Cardiac fibroblast (primary cell): ENCODE measurements around the gene KANK3.
A peak's percentile ranks its signal among the peaks of the same experiment; 100 is the strongest.
"Not testable (repeated sequence)": the region's sequence is repeated elsewhere in the genome, so short reads cannot be mapped to it uniquely, and the experiment has no call there.

Source experiments
- DNase-seq, 2 donors: peaks; one replicate each; pipeline versions ENCODE4 v3.0.0 to v3.0.0-alpha.2; 2010; ENCODE audit warnings: low read depth in 2 of 2
- H3K4me3 ChIP-seq, 2 donors: replicated peaks in 1 of 2; 1 replicate in 1 of 2; 2 replicates in 1 of 2; pipeline ENCODE4 v1.5.1; 2011; ENCODE audit warnings: low read depth in 2 of 2, low read length in 2 of 2, mild to moderate bottlenecking in 2 of 2, moderate library complexity in 1 of 2
- TF ChIP-seq, protein P1 (sequence below): IDR thresholded peaks from one replicate; pipeline ENCODE4 v1.5.1; 2011; ENCODE audit warnings: low read depth, mild to moderate bottlenecking, low read length, inconsistent platforms

The KANK3 gene

DNA sequence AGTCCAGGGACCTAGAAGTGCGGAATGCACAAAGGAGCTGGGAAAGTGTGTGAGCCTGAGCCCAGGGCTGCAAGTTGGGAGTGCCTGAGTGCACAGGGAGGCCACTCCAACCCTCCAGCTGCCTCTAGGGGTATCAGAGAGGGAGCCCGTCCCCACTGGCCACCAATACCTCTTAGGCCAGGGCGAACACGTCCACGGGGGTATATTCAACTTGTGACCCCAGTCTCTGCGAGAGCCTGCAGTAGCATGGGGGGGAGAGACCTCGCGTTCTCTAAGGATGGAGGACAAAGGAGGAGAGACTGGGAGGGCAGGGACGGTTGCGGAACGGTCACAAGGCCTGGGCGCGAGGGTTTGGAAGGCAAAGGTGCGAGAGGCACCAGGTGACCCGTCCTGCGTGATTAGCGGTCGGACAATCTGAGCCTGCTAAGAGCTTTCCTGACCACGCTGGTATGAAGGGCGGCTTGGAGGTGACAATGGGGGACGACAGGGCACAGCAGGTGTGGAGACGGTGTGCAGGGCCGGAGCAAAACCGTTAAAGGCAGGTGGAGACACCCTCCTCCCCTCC is 35.6 kb downstream of the KANK3 start:
- peak overlapping the region; percentile 59 to 62 for H3K4me3 ChIP-seq
- DNase-seq, result no peak
- TF ChIP-seq, protein P1, sequence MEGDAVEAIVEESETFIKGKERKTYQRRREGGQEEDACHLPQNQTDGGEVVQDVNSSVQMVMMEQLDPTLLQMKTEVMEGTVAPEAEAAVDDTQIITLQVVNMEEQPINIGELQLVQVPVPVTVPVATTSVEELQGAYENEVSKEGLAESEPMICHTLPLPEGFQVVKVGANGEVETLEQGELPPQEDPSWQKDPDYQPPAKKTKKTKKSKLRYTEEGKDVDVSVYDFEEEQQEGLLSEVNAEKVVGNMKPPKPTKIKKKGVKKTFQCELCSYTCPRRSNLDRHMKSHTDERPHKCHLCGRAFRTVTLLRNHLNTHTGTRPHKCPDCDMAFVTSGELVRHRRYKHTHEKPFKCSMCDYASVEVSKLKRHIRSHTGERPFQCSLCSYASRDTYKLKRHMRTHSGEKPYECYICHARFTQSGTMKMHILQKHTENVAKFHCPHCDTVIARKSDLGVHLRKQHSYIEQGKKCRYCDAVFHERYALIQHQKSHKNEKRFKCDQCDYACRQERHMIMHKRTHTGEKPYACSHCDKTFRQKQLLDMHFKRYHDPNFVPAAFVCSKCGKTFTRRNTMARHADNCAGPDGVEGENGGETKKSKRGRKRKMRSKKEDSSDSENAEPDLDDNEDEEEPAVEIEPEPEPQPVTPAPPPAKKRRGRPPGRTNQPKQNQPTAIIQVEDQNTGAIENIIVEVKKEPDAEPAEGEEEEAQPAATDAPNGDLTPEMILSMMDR, result no peak

DNA sequence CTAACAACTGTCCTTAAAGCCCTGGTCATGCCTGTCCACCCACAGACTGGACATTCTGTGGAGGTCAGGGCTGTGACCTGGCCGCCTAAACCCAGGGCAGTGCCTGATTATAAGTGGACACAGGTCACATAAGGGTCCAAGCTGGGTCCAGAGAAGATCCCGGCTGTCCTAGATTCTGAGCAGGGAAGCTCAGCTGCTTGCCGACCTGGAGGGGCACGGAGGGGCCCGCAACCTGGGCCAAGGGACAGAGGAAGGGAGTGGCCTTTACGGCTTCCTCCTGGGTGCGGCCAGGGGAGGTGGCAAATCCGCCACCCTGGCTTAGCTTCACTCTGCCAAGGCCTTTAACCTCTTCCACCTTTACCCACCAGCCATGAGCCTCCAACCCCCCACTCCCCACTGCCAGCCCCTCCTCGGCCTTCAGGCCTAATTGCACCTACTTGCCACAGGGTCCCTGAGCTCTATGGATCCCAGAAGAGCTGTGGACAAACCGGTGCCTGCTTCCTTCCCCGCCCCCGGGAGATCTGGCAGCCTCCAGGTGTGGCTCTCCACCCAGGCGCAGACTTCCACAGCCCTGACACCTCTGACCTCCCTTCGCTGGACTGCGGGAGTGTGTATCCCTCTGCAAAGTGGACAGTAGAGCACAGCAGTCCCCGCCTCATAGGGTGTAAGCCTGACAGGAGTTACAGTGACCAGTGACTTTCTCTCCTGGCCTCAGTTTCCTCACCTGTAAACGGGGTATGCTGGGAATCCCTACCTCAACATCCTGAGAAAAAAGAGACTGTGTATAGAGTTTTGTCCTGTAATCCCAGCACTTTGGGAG is 36.6 kb downstream of the KANK3 start:
- H3K4me3 ChIP-seq, result no peak overlapping the region
- DNase-seq, result no peak
- TF ChIP-seq, protein P1, result no peak

DNA sequence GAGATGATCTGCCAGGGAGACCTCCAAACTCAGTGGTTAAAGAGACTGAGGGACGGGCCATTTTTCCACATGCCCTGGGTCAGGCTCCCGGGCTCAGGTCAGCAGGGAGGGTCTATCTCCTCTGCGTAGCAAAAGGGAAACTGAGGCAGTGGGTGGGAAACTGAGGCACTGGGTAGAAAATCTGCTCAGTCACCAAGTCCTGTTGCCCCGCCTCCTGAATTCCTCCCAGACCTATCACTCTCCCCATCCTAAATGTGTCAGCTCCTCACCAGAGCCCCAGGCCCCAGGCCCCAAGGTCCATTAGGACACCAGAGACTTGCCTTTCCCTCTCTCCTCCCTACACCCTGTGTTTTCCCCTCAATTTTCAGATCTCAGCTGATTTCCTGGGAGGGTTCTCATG is 37.3 kb downstream of the KANK3 start:
- no peak for DNase-seq
- TF ChIP-seq, protein P1, result no peak
- no peak overlapping the region for H3K4me3 ChIP-seq

DNA sequence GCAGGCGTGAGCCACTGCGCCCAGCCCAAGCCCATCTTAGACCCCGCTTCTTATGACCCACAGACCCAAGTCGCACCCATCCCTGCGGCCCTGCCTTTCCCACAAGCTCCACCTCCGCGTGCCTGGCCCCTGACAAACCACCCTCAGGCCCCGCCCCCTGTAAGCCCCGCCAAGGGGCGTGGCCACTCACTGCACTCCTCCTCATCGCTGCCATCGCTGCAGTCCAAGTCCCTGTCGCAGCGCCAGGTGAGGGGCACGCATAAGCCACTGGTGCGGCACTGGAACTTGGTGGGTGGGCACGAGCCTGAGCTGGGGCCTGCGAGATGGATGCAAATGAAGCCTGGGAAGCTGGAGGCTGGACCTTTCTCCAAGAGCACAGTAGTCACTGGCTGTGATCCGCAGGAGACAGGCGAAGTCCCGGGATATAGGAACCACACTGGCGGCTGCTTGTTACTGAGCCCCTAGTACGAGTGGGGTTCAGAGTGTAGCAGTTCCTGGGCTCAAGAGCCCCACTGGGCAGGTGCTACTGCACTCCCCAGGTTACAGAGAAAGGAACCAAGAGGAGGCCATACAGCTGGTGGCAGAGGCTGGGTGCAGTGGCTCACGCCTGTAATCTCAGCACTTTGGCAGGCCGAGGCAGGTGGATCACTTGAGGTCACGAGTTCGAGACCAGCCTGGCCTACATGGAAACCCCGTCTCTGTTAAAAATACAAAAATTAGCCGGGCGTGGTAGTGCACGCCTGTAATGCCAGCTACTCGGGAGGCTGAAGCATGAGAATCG is 38.0 kb downstream of the KANK3 start:
- H3K4me3 ChIP-seq, result no peak overlapping the region
- no peak for DNase-seq
- TF ChIP-seq, protein P1, result no peak

DNA sequence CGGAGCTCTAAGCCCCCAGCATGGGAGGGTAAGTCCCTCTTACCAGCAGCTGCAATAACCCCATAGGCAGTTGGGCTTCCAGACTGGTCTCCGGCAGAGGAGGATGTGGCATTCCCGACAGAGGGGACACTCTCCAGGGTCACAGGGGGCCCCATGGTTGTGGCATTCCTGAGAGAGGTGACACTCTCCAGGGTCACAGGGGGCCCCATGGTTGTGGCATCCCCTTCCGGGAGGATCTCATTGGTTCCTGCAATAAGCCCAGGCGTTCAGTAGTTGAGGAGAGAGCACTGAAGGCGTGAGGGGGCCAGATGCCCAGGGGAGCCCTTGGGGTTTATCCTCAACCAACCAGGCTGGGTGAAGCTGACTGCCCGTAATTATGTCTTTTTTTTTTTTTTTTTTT is 40.3 kb downstream of the KANK3 start:
- no peak overlapping the region for H3K4me3 ChIP-seq
- no peak for DNase-seq
- TF ChIP-seq, protein P1, result no peak

DNA sequence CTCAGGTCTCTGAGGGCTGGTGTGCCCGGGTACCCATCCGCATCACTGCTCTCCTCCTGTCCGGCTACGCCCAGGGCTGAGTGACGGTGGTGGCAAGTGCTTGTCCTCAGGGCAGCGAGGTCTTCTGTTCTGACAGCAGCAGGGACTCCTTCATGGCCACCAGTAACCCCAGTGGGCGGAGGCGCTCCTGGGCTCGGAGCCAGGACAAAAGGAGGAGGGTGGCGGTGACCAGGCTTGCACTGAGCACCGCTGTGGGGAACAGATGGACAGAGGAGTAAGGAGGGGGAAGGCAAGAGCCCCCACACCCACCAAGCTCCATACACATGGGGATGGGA is 40.7 kb downstream of the KANK3 start:
- DNase-seq, result peak in 1 of 2 donors; percentile 29
- TF ChIP-seq, protein P1, result no peak
- no peak overlapping the region for H3K4me3 ChIP-seq

DNA sequence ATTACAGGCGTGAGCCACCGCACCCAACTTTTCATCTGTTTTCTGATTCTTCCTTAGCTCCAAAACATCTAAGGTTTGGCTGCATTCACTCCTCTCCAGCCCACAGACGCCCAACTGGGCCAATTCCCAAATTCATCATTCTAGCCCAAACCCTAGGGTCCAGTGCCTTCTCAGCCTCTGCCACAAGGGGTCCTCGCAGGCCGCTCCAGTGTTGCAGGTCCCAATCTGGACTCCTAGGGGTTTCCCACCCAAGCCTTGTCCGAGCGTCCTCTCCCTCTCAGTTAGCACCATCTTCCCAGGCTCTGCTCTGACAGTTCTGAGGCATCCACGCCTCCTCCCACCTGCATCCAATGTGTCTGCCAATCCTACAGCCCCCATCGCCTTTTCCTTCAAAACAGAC is 51.7 kb downstream of the KANK3 start:
- not testable (repeated sequence) for DNase-seq, H3K4me3 ChIP-seq

DNA sequence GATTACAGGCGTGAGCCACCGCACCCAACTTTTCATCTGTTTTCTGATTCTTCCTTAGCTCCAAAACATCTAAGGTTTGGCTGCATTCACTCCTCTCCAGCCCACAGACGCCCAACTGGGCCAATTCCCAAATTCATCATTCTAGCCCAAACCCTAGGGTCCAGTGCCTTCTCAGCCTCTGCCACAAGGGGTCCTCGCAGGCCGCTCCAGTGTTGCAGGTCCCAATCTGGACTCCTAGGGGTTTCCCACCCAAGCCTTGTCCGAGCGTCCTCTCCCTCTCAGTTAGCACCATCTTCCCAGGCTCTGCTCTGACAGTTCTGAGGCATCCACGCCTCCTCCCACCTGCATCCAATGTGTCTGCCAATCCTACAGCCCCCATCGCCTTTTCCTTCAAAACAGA is 66.6 kb downstream of the KANK3 start:
- H3K4me3 ChIP-seq, DNase-seq: not testable (repeated sequence)
